A549 (cell line): ENCODE measurements around the gene PARD3B.

Experiments used
- BHLHE40 ChIP-seq: IDR thresholded peaks from 2 replicates; pipeline ENCODE4 v1.6.1; 2012; ENCODE audit warnings: low read depth, low read length, inconsistent platforms
- CHD2 ChIP-seq: fragments of 150-350 bp; IDR thresholded peaks from 2 replicates; pipeline ENCODE4 v1.6.1; 2014; ENCODE audit warnings: low read length; ENCODE audit not compliant: partially characterized antibody
- EP300 ChIP-seq, 2 experiments: fragments of >200 bp; sonication (Bioruptor Twin); formaldehyde crosslinking; IDR thresholded peaks; 2 replicates in 1 of 2; 3 replicates in 1 of 2; pipeline ENCODE4 v1.6.1; 2016 to 2017
- KDM1A ChIP-seq: fragments of 200-600 bp; sonication (generic); IDR thresholded peaks from 2 replicates; pipeline ENCODE4 v1.6.1; 2016; ENCODE audit warnings: low read depth, mild to moderate bottlenecking
- MYC ChIP-seq: IDR thresholded peaks from 2 replicates; pipeline ENCODE4 v1.6.1; 2012; ENCODE audit warnings: mild to moderate bottlenecking, inconsistent platforms, low read length, improper control_type of control experiment, borderline replicate concordance
- RFX5 ChIP-seq: fragments of 450-650 bp; IDR thresholded peaks from 2 replicates; pipeline ENCODE4 v1.7.1; 2014; ENCODE audit warnings: antibody characterized with exemption, mild to moderate bottlenecking, moderate library complexity
- TF ChIP-seq, protein P1 (sequence below): fragments of >200 bp; sonication (Bioruptor Twin); formaldehyde crosslinking; IDR thresholded peaks from 3 replicates; pipeline ENCODE4 v1.5.1; 2016
- TF ChIP-seq, protein P2 (sequence below): IDR thresholded peaks from 2 replicates; pipeline ENCODE4 v1.6.1; 2012

GRCh38 chr2:204885747-204886146, 340.5 kb downstream of the PARD3B start:
- TF ChIP-seq, protein P1, sequence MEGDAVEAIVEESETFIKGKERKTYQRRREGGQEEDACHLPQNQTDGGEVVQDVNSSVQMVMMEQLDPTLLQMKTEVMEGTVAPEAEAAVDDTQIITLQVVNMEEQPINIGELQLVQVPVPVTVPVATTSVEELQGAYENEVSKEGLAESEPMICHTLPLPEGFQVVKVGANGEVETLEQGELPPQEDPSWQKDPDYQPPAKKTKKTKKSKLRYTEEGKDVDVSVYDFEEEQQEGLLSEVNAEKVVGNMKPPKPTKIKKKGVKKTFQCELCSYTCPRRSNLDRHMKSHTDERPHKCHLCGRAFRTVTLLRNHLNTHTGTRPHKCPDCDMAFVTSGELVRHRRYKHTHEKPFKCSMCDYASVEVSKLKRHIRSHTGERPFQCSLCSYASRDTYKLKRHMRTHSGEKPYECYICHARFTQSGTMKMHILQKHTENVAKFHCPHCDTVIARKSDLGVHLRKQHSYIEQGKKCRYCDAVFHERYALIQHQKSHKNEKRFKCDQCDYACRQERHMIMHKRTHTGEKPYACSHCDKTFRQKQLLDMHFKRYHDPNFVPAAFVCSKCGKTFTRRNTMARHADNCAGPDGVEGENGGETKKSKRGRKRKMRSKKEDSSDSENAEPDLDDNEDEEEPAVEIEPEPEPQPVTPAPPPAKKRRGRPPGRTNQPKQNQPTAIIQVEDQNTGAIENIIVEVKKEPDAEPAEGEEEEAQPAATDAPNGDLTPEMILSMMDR = no peak
- TF ChIP-seq KDM1A (no peak), BHLHE40 (no peak), MYC (no peak), RFX5 (no peak), EP300 (IDR thresholded peaks at IDR 0.05) (no peak), CHD2 (no peak)
- TF ChIP-seq, protein P2, sequence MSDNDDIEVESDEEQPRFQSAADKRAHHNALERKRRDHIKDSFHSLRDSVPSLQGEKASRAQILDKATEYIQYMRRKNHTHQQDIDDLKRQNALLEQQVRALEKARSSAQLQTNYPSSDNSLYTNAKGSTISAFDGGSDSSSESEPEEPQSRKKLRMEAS = no peak
